Stimulated activated CD4-positive, alpha-beta T cell treated with anti-CD3 and anti-CD28 coated beads, Interleukin-1b, Interleukin-23, amount 100 ng/mL, for 4 hours (primary cell): ENCODE results near the gene C5AR2.
A peak's percentile ranks its signal among the peaks of the same experiment; 100 is the strongest.
"Not testable (repeated sequence)": the region's sequence is repeated elsewhere in the genome, so short reads cannot be mapped to it uniquely, and the experiment has no call there.

Experiments
- DNase-seq, 2 donors: peaks; one replicate each; pipeline ENCODE4 v3.0.0-alpha.2; 2020; ENCODE audit warnings: low read depth in 2 of 2

The C5AR2 gene

GRCh38 chr19:47331931-47332547 is at the start of gene C5AR2:
Gene C5AR2, plus strand, starts transcription at chr19:47332175. Its CDS starts 8,625 bp downstream, at chr19:47340800.
- DNase-seq, result no peak

GRCh38 chr19:47283405-47284059 is 48.4 kb upstream of the C5AR2 start:
- no peak for DNase-seq

- DNase-seq, result peak in 1 of 2 donors; percentile 67
Measured at GRCh38 chr19:47284324-47284899, 47.6 kb upstream of the C5AR2 start.

GRCh38 chr19:47296036-47296435 is 35.9 kb upstream of the C5AR2 start:
- DNase-seq, result peak; percentile 40 to 80

GRCh38 chr19:47300867-47301266 is 31.1 kb upstream of the C5AR2 start:
- DNase-seq, result not testable (repeated sequence)

- no peak for DNase-seq
Measured at GRCh38 chr19:47302249-47302648, 29.7 kb upstream of the C5AR2 start.

GRCh38 chr19:47303966-47304365 is 28.0 kb upstream of the C5AR2 start:
- no peak for DNase-seq

GRCh38 chr19:47305309-47305751 is 26.6 kb upstream of the C5AR2 start:
- DNase-seq, result peak; percentile 43 to 50

- DNase-seq, result no peak
Measured at GRCh38 chr19:47306303-47306702, 25.7 kb upstream of the C5AR2 start.

GRCh38 chr19:47309038-47309437 is 22.9 kb upstream of the C5AR2 start:
- DNase-seq, result no peak

- no peak for DNase-seq
Measured at GRCh38 chr19:47309608-47310007, 22.4 kb upstream of the C5AR2 start, which contains the start of gene C5AR1. Gene C5AR1, plus strand, starts transcription at chr19:47309861. Its CDS starts 35 bp downstream, at chr19:47309896.

- DNase-seq, result no peak
Measured at GRCh38 chr19:47310323-47310722, 21.7 kb upstream of the C5AR2 start.

- DNase-seq, result no peak
Measured at GRCh38 chr19:47310819-47311218, 21.2 kb upstream of the C5AR2 start.

- no peak for DNase-seq
Measured at GRCh38 chr19:47312366-47313006, 19.5 kb upstream of the C5AR2 start.

GRCh38 chr19:47313754-47314295 is 18.1 kb upstream of the C5AR2 start:
- no peak for DNase-seq

GRCh38 chr19:47315125-47315821 is 16.7 kb upstream of the C5AR2 start:
- DNase-seq, result peak in 1 of 2 donors; percentile 9

- DNase-seq, result no peak
Measured at GRCh38 chr19:47316513-47316912, 15.5 kb upstream of the C5AR2 start.

- DNase-seq, result no peak
Measured at GRCh38 chr19:47319923-47320871, 11.8 kb upstream of the C5AR2 start.

GRCh38 chr19:47321630-47322029 is 10.3 kb upstream of the C5AR2 start:
- DNase-seq, result no peak

- no peak for DNase-seq
Measured at GRCh38 chr19:47322058-47322457, 9.9 kb upstream of the C5AR2 start.
